B cell (primary cell): ENCODE measurements around the gene EMID1. TPM values are rescaled to one million over a fixed set of nuclear protein-coding genes. Genes with fewer than 3 reads are reported as not detected.

Experiments used
- ATAC-seq: fragments of 200-7000 bp; cut with Tn5 transposase; one replicate; pipeline ENCODE4 v1.10.0; 2021; ENCODE audit warnings: low read depth, mild to moderate bottlenecking, moderate number of reproducible peaks, moderate library complexity
- CTCF ChIA-PET: fragments of 350-600 bp; sonication (Branson Sonifier 250); formaldehyde crosslinking; loops from one replicate; lab custom pipeline; 2021; ENCODE audit warnings: antibody characterized with exemption, inconsistent platforms; lab: Charles Lee
- POLR2A ChIA-PET: fragments of 350-600 bp; sonication (Branson Sonifier 250); formaldehyde crosslinking; loops from one replicate; lab custom pipeline; 2021; ENCODE audit warnings: antibody characterized with exemption; lab: Charles Lee
- DNase-seq: peaks from one replicate; pipeline ENCODE4 v3.0.0; 2013
- H2AFZ ChIP-seq: 2 replicates; pipeline ENCODE4 v1.6.1; 2012; ENCODE audit warnings: mild to moderate bottlenecking, low read depth, low read length; ENCODE audit not compliant: insufficient read depth, poor library complexity, severe bottlenecking
- H3K27ac ChIP-seq, 2 donors: 1 replicate in 1 of 2; 2 replicates in 1 of 2; pipeline ENCODE4 v1.5.1; 2012 to 2013; ENCODE audit warnings: low read length in 2 of 2, mild to moderate bottlenecking in 2 of 2, moderate library complexity in 1 of 2
- H3K27me3 ChIP-seq, 4 experiments: fragments of 200-600 bp in 1 of 4; sonication (generic) in 1 of 4; replicated peaks in 1 of 4; 1 replicate in 2 of 4; 2 replicates in 2 of 4; pipeline versions ENCODE4 v1.6.1 to v1.7.0; 2013 to 2016; ENCODE audit warnings: low read length in 3 of 4, mild to moderate bottlenecking in 2 of 4, mixed read lengths in 1 of 4, moderate library complexity in 1 of 4; ENCODE audit not compliant: insufficient read depth in 4 of 4, control insufficient read depth in 3 of 4; ENCODE audit errors: control extremely low read depth in 1 of 4
- H3K36me3 ChIP-seq, 2 experiments: replicated peaks in 1 of 2; 1 replicate in 1 of 2; 2 replicates in 1 of 2; pipeline versions ENCODE4 v1.6.1 to v1.7.1; 2013; ENCODE audit warnings: low read length in 1 of 2; ENCODE audit not compliant: insufficient read depth in 2 of 2, control insufficient read depth in 1 of 2; ENCODE audit errors: control extremely low read depth in 1 of 2, extremely low read depth in 1 of 2
- H3K4me1 ChIP-seq, 2 donors: fragments of 200-600 bp in 1 of 2; sonication (generic) in 1 of 2; 1 replicate in 1 of 2; 2 replicates in 1 of 2; pipeline versions ENCODE4 v1.5.1 to v1.6.1; 2013 to 2017; ENCODE audit warnings: low read length in 2 of 2; ENCODE audit not compliant: control insufficient read depth in 2 of 2, insufficient read depth in 2 of 2
- H3K4me2 ChIP-seq: replicated peaks from 2 replicates; pipeline ENCODE3; 2012; ENCODE audit warnings: mild to moderate bottlenecking, low read depth, low read length; ENCODE audit not compliant: poor library complexity, severe bottlenecking
- H3K4me3 ChIP-seq, 5 experiments: fragments of 200-600 bp in 1 of 5; sonication (generic) in 1 of 5; 1 replicate in 3 of 5; 2 replicates in 2 of 5; pipeline versions ENCODE4 v1.5.1 to v1.7.0; 2011 to 2016; ENCODE audit warnings: low read length in 4 of 5, mild to moderate bottlenecking in 4 of 5, low read depth in 2 of 5, control low read depth in 1 of 5, moderate library complexity in 1 of 5; ENCODE audit not compliant: insufficient read depth in 1 of 5; ENCODE audit errors: control extremely low read depth in 1 of 5, extremely low read depth in 1 of 5
- H3K79me2 ChIP-seq: fragments of 200-600 bp; sonication (generic); one replicate; pipeline ENCODE4 v1.6.0; 2016; ENCODE audit warnings: low read length; ENCODE audit not compliant: control insufficient read depth, insufficient read depth
- H3K9ac ChIP-seq: fragments of 200-600 bp; sonication (generic); 2 replicates; pipeline ENCODE4 v1.6.1; 2017; ENCODE audit warnings: mild to moderate bottlenecking, low read length, moderate library complexity
- H3K9me3 ChIP-seq, 3 donors: one replicate each; pipeline versions ENCODE4 v1.6.1 to v1.7.1; 2013; ENCODE audit warnings: low read length in 2 of 3; ENCODE audit not compliant: control insufficient read depth in 2 of 3, insufficient read depth in 1 of 3; ENCODE audit errors: control extremely low read depth in 1 of 3
- H4K20me1 ChIP-seq: 2 replicates; pipeline ENCODE4 v1.6.0; 2012; ENCODE audit warnings: mild to moderate bottlenecking, low read length; ENCODE audit not compliant: insufficient read depth, control insufficient read depth, poor library complexity, severe bottlenecking
- H3K27ac Mint-ChIP-seq: one replicate; pipeline ENCODE4 v1.8.0; 2021; ENCODE audit warnings: mixed read lengths
- H3K27me3 Mint-ChIP-seq: one replicate; pipeline ENCODE4 v1.8.0; 2021; ENCODE audit warnings: mixed read lengths
- H3K4me1 Mint-ChIP-seq: one replicate; pipeline ENCODE4 v1.8.0; 2021; ENCODE audit warnings: mixed read lengths
- H3K4me3 Mint-ChIP-seq: one replicate; pipeline ENCODE4 v1.8.0; 2021; ENCODE audit warnings: mixed read lengths
- H3K9me3 Mint-ChIP-seq: one replicate; pipeline ENCODE4 v1.8.0; 2022; ENCODE audit warnings: mixed read lengths; ENCODE audit not compliant: insufficient read depth
- EZH2 ChIP-seq: IDR thresholded peaks from 2 replicates; pipeline ENCODE4 v1.6.1; 2012; ENCODE audit warnings: borderline replicate concordance, low read depth, mild to moderate bottlenecking, moderate library complexity, low read length; ENCODE audit not compliant: insufficient read depth, poor library complexity, severe bottlenecking
- WGBS: methylation state at CpG from one replicate; pipeline ENCODE4 v1.1.5; 2013; ENCODE audit warnings: missing lambda C conversion rate; ENCODE audit not compliant: insufficient coverage; 5-methylcytosine and 5-hydroxymethylcytosine counted together
- intact Hi-C: fragments of 100-400 bp; cut with micrococcal nuclease; formaldehyde crosslinking; loops from one replicate; pipeline ENCODE4 v1.10.0; 2022
- polyA plus RNA-seq: library from polyadenylated mRNA; depleted of rRNA; stranded (reverse); fragments of >200 nt; gene quantifications from 2 replicates; pipeline ENCODE4 v1.2.3, GENCODE V29; 2012
- total RNA-seq, 2 donors: library from RNA; stranded (reverse); fragments of 120-200 nt in 1 of 2; gene quantifications; 1 replicate in 1 of 2; 2 replicates in 1 of 2; pipeline versions ENCODE4 v1.2.3 to v1.2.4, GENCODE V29; 2013 to 2022
- TF ChIP-seq, protein P1 (sequence below): fragments of 200-600 bp; IDR thresholded peaks from one replicate; pipeline ENCODE4 v1.8.0; 2022; ENCODE audit warnings: antibody characterized with exemption, mild to moderate bottlenecking

Gene EMID1
- total and polyA plus RNA-seq, 2 donors (not counting 1 experiment from before 2014, with no cell fraction given), result not detected

DNA sequence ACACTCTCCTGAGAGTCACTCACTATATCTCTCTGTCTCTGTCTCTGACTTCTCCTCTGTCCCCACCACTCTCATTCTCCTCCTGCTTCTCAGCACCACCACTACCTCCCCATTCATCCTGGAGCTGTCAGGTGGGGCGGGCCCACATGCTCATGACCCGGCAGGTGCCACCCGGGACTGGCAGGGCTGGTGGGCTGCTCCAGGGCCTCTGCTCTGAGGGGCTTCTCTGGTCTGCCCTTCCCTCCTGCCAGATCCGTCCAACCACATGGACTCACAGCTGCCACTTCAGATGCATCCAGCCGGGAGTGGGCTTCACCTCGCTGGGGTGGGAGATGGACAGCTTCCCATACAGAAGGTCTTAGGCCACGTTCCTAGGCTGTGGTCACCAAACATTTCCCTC lies 4.8 kb upstream of the EMID1 start:
- H4K20me1 ChIP-seq, result no peaks in the 10 kb centered on the region
- ChIA-PET CTCF (interaction anchor here (6.0 kb wide), 1 partner anchor 45 kb away, joined by 24 read pairs; no protein-coding TSS in a partner anchor), POLR2A (no interaction called here)
- H3K4me1 Mint-ChIP-seq, result peaks cover 23% of the 10 kb centered on the region
- peaks cover 71% of the 10 kb centered on the region for H3K27me3 Mint-ChIP-seq
- no peak for TF ChIP-seq EZH2
- TF ChIP-seq, protein P1, sequence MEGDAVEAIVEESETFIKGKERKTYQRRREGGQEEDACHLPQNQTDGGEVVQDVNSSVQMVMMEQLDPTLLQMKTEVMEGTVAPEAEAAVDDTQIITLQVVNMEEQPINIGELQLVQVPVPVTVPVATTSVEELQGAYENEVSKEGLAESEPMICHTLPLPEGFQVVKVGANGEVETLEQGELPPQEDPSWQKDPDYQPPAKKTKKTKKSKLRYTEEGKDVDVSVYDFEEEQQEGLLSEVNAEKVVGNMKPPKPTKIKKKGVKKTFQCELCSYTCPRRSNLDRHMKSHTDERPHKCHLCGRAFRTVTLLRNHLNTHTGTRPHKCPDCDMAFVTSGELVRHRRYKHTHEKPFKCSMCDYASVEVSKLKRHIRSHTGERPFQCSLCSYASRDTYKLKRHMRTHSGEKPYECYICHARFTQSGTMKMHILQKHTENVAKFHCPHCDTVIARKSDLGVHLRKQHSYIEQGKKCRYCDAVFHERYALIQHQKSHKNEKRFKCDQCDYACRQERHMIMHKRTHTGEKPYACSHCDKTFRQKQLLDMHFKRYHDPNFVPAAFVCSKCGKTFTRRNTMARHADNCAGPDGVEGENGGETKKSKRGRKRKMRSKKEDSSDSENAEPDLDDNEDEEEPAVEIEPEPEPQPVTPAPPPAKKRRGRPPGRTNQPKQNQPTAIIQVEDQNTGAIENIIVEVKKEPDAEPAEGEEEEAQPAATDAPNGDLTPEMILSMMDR, result no peak
- H3K4me3 ChIP-seq, result no peak overlapping the region
- WGBS, result 93% methylated on average over 5 of the region's 7 CpGs
- DNase-seq, result no peak
- H3K27ac Mint-ChIP-seq, result no peak overlapping the region
- peaks cover 0 to 7% (median 0%) of the 10 kb centered on the region in 3 donors for H3K9me3 ChIP-seq
- H3K9me3 Mint-ChIP-seq, result no peaks in the 10 kb centered on the region
- H2AFZ ChIP-seq, result no peak overlapping the region
- no peak for ATAC-seq
- H3K79me2 ChIP-seq, result no peaks in the 10 kb centered on the region
- H3K27ac ChIP-seq, result no peak overlapping the region
- no peak overlapping the region for H3K4me2 ChIP-seq
- peaks cover 0 to 57% (median 34%) of the 10 kb centered on the region in 4 experiments for H3K27me3 ChIP-seq
- no peak overlapping the region for H3K9ac ChIP-seq
- peaks cover 20 to 21% of the 10 kb centered on the region in 2 donors for H3K4me1 ChIP-seq
- H3K4me3 Mint-ChIP-seq, result no peak overlapping the region
- intact Hi-C loops, result loop anchor here (5.0 kb wide), 1 partner anchor 34 kb away; no protein-coding TSS in a partner anchor
- H3K36me3 ChIP-seq, result no peaks in the 10 kb centered on the region

DNA sequence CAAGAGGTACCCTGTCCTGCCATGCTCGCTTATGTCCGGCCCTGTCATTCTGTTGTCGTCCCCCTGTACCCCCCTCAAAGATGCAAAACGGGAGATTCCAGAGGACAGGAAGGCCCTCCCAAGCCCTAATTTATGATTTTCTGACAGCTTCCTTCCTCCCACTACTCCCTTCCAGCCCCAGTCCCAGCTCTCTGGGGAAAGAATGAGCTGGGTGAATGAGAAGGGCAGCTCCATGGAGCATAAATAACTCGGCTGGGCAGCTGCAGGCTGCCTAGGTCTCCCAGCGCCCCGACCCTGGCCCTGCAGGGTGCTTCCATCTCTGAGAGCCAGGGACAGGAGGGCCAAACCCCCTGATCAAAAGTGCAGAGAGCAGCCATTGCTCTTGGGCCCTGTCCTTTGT lies 3.9 kb upstream of the EMID1 start:
- DNase-seq (peak; percentile 10), ATAC-seq (no peak)
- WGBS, result 46% methylated on average over 6 of the region's 7 CpGs
- TF ChIP-seq EZH2, result no peak
- peaks cover 28% of the 10 kb centered on the region for H3K4me1 Mint-ChIP-seq
- Histone ChIP-seq H3K27ac (no peak overlapping the region), H3K9ac (no peak overlapping the region), H3K9me3 (peaks cover 0 to 10% (median 0%) of the 10 kb centered on the region in 3 donors), H2AFZ (no peak overlapping the region), H3K27me3 (peaks cover 0 to 66% (median 38%) of the 10 kb centered on the region in 4 experiments), H3K4me2 (peak overlapping the region; percentile 55), H3K79me2 (no peaks in the 10 kb centered on the region), H4K20me1 (no peaks in the 10 kb centered on the region), H3K36me3 (no peaks in the 10 kb centered on the region), H3K4me1 (peaks cover 26 to 28% of the 10 kb centered on the region in 2 donors), H3K4me3 (no peak overlapping the region)
- no peak overlapping the region for H3K27ac Mint-ChIP-seq
- H3K27me3 Mint-ChIP-seq, result peaks cover 72% of the 10 kb centered on the region
- intact Hi-C loops, result loop anchor here (5.0 kb wide), 1 partner anchor 34 kb away; no protein-coding TSS in a partner anchor
- H3K4me3 Mint-ChIP-seq, result no peak overlapping the region
- ChIA-PET POLR2A (no interaction called here), CTCF (interaction anchor here (0.9 to 6.0 kb wide), 4 partner anchors 12 to 48 kb away, joined by 3 to 24 read pairs (median 4); no protein-coding TSS in a partner anchor)
- no peaks in the 10 kb centered on the region for H3K9me3 Mint-ChIP-seq
